ENCODE data around the gene LRP10.

LRP10 gene

DNA sequence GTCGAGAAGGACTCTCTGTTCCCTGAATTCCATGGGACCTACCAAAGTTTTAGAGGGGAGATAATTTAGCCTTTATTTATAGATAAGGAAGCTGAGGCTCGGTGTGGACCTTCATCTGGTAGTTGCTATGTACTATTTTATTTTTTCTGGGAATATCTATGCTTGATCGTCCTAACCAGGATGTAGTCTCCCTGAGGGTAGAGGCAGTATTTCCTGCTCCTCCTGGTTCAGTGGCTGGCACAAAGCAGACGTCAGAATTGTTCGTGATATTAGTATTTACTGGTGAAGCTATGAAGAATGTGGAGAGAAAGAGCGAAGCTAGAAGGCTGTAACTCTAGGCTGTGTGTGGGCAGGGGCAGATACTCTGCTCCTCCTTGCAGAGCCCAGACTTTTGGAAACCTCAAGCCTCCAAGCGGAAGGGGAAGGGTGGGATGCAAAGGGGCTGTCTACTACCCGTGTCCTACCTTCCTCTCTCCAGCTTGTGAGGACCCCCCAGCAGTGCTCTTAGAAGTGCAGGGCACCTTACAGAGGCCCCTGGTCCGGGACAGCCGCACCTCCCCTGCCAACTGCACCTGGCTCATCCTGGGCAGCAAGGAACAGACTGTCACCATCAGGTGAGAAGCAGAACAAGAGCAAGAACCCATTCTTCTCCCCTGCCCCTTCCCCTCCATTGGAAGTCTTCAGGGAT lies 1.4 kb downstream of the LRP10 start:
- H3K27ac Mint-ChIP-seq: peak overlapping the region; percentile 95

DNA sequence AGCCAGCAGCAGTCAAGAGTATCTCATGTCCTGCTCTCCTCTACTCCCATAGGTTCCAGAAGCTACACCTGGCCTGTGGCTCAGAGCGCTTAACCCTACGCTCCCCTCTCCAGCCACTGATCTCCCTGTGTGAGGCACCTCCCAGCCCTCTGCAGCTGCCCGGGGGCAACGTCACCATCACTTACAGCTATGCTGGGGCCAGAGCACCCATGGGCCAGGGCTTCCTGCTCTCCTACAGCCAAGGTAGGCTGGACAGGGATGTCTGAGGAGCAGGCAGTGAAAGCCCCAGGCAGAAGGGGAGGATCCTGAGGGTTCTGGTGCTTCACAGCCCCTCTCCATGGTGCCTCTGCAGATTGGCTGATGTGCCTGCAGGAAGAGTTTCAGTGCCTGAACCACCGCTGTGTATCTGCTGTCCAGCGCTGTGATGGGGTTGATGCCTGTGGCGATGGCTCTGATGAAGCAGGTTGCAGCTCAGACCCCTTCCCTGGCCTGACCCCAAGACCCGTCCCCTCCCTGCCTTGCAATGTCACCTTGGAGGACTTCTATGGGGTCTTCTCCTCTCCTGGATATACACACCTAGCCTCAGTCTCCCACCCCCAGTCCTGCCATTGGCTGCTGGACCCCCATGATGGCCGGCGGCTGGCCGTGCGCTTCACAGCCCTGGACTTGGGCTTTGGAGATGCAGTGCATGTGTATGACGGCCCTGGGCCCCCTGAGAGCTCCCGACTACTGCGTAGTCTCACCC lies 3.6 kb downstream of the LRP10 start:
- H3K9me3 Mint-ChIP-seq: no peaks in the 10 kb centered on the region
- no peaks in the 10 kb centered on the region for H3K27me3 Mint-ChIP-seq
- no peak for ATAC-seq
- peaks cover 44% of the 10 kb centered on the region for H3K4me1 Mint-ChIP-seq
- H3K27ac Mint-ChIP-seq: no peak overlapping the region
- H3K4me3 Mint-ChIP-seq: no peak overlapping the region
- H3K36me3 Mint-ChIP-seq: peaks cover 55% of the 10 kb centered on the region

More for the DNA sequence above, 1.4 kb downstream of the LRP10 start:
- H3K4me1 Mint-ChIP-seq: peaks cover 44% of the 10 kb centered on the region
- ATAC-seq: no peak
- no peaks in the 10 kb centered on the region for H3K27me3 Mint-ChIP-seq
- H3K36me3 Mint-ChIP-seq: peaks cover 38% of the 10 kb centered on the region
- no peaks in the 10 kb centered on the region for H3K9me3 Mint-ChIP-seq
- H3K4me3 Mint-ChIP-seq: peak overlapping the region; percentile 79

DNA sequence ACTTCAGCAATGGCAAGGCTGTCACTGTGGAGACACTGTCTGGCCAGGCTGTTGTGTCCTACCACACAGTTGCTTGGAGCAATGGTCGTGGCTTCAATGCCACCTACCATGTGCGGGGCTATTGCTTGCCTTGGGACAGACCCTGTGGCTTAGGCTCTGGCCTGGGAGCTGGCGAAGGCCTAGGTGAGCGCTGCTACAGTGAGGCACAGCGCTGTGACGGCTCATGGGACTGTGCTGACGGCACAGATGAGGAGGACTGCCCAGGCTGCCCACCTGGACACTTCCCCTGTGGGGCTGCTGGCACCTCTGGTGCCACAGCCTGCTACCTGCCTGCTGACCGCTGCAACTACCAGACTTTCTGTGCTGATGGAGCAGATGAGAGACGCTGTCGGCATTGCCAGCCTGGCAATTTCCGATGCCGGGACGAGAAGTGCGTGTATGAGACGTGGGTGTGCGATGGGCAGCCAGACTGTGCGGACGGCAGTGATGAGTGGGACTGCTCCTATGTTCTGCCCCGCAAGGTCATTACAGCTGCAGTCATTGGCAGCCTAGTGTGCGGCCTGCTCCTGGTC lies 4.3 kb downstream of the LRP10 start:
- no peak overlapping the region for H3K27ac Mint-ChIP-seq
- ATAC-seq: no peak
- H3K9me3 Mint-ChIP-seq: no peaks in the 10 kb centered on the region
- H3K36me3 Mint-ChIP-seq: peaks cover 55% of the 10 kb centered on the region
- no peak overlapping the region for H3K4me3 Mint-ChIP-seq
- H3K27me3 Mint-ChIP-seq: no peaks in the 10 kb centered on the region
- peaks cover 40% of the 10 kb centered on the region for H3K4me1 Mint-ChIP-seq

DNA sequence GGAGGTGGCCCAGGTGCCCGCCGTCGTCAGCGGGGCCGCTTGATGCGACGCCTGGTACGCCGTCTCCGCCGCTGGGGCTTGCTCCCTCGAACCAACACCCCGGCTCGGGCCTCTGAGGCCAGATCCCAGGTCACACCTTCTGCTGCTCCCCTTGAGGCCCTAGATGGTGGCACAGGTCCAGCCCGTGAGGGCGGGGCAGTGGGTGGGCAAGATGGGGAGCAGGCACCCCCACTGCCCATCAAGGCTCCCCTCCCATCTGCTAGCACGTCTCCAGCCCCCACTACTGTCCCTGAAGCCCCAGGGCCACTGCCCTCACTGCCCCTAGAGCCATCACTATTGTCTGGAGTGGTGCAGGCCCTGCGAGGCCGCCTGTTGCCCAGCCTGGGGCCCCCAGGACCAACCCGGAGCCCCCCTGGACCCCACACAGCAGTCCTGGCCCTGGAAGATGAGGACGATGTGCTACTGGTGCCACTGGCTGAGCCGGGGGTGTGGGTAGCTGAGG lies 5.5 kb downstream of the LRP10 start:
- no peak overlapping the region for H3K27ac Mint-ChIP-seq
- no peaks in the 10 kb centered on the region for H3K9me3 Mint-ChIP-seq
- H3K27me3 Mint-ChIP-seq: no peaks in the 10 kb centered on the region
- H3K4me3 Mint-ChIP-seq: no peak overlapping the region
- H3K36me3 Mint-ChIP-seq: peaks cover 55% of the 10 kb centered on the region
- H3K4me1 Mint-ChIP-seq: peaks cover 41% of the 10 kb centered on the region
- ATAC-seq: no peak

DNA sequence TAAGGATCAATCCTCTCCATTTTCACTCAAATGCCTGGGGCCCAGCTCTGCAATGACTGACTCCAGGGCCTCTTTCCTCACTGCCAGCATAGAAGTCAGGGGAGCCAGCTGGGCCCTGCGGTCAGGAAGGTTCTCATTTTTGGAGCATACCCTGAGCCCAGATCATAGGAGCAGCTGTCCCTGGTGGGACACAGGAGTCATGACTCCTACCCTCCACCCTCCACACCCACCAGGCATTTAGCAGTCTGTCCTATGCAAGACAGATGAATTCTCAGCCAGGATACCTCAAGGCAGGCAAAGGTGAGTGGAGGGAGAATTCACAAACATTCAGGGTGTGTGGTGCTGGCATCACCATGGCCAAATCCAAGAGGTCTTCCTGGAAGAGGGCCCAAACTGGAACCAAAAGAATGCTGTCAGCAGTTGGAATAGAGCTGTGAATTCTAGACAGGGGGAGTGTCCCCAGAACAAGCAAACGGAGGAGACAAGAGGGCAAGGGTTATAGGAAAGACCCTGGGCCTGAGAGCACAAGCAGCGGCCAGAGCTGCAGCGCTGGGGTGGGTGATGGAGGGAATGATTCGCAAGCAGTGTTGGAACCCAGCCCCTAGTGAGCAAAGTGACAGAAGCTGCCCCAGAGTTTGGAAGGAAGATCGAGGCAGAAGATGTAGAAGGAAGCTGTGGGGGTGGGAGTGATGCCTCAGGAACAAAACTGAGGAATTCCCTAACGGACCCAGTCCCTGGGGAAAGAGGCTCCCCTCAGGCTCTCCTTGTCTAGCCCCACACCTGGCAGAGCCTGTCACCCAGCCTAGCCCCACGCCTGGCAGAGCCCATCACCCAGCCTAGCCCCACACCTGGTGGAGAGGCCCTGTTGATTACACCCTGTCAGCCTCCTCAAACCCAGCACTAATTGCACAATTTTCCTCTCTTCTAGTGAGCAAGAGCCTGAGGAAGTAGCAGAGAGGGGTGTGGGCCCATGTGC lies 7.0 kb downstream of the LRP10 start:
- H3K36me3 Mint-ChIP-seq: peaks cover 54% of the 10 kb centered on the region
- H3K27ac Mint-ChIP-seq: no peak overlapping the region

DNA sequence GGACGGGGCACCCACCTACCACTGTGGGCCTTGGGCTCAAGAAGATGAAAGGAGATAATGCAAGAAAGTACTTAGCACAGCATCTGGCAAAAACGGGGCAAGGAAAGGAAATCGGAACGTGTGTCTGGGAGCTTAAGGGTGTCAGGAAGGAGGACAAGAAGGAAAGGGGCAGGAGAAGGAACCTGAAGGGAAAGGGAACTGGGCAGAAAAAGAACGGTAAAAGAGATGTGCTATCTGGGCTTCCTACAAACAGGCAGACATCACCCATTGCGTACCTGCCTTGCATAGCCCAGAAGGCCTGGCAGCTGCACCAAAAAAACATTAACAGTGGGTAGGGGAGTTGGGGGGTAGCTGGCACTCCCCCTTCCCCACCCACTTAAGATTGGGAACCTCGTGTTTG lies 10.5 kb downstream of the LRP10 start:
- no peak overlapping the region for H3K4me3 Mint-ChIP-seq
- H3K36me3 Mint-ChIP-seq: peaks cover 26% of the 10 kb centered on the region
- no peaks in the 10 kb centered on the region for H3K27me3 Mint-ChIP-seq
- H3K4me1 Mint-ChIP-seq: peaks cover 49% of the 10 kb centered on the region
- ATAC-seq: no peak
- no peaks in the 10 kb centered on the region for H3K9me3 Mint-ChIP-seq
- no peak overlapping the region for H3K27ac Mint-ChIP-seq

More for the DNA sequence above, 7.0 kb downstream of the LRP10 start:
- Mint-ChIP-seq H3K9me3 (no peaks in the 10 kb centered on the region), H3K27me3 (no peaks in the 10 kb centered on the region), H3K4me3 (no peak overlapping the region), H3K4me1 (peaks cover 44% of the 10 kb centered on the region)
- no peak for ATAC-seq

DNA sequence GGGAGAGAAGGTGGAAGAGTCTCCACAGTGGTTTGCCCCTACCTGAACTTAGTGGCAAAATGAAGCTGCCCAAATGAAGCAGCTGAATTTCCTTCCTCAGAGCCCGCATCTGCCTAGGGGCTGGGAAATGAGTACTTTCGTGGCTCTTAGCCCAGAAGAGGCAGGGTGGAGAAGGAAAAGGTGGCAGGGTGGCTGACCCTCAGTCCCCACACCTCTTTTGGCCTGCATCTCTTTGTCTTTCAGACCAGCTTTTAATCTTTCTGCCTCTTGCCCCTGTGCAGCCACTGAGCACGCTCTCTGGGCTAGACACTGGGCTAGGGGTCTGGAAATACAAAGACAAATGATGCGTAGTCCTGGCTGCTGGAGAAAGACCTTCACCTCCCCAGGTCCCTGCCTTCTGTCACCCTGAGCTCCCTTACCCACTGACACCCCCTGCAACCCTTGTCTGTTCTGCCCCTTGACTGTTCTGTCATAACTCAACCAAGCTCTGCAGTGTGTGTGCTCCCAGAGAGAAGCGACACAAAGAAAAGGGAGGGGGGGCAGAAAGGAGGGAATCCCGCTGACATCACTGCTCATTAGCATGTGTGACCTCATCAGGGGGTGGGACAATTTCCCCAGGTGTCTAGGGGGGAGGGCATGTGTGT lies 11.1 kb downstream of the LRP10 start:
- no peak for ATAC-seq
- Mint-ChIP-seq H3K4me1 (peaks cover 55% of the 10 kb centered on the region), H3K36me3 (peaks cover 21% of the 10 kb centered on the region), H3K27me3 (no peaks in the 10 kb centered on the region), H3K4me3 (no peak overlapping the region), H3K9me3 (no peaks in the 10 kb centered on the region), H3K27ac (peak overlapping the region; percentile 33)

DNA sequence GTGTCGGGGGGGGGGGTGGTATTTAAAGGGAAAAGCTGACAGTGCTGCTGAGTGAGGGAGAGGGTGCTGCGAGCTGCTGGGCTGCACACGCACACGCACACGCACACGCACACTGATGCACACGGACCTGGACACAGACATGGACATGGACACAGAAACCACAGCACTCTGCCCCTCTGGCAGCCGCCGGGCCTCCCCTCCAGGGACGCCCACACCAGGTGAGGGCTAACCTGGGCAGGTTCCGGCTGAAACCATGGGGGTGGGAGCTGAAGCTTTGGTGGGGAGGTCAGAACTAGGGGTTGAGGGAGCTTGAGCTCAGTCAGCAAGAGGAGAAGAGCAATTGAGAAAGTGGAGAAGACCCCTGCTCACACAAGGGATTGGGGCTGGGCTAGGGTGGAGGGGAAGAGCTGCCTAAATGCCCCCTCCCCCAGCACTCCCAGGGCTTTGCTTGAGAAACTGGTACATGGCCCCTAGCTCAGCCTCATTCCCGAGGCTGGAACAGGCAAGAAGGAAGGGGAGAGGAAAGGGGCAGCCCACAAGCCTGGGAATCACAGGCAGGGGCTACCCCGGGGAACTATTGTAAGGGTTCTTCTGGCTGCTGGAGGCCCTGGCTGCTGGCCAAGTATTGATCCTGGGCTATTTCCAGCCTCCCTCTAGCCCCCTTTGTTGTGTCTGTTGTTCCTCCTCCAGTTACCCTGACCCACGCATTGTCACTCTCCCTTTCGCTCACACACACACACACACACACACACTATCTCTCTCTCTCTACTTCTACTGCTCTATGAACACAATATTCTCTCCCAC lies 11.8 kb downstream of the LRP10 start, which contains the start of gene REM2:
Gene REM2, plus strand, starts transcription at position 50 of the 804 bp plus-strand sequence. Its CDS starts 66 bp downstream, at position 116.
- H3K4me1 Mint-ChIP-seq: peaks cover 62% of the 10 kb centered on the region
- no peaks in the 10 kb centered on the region for H3K27me3 Mint-ChIP-seq
- no peak within 1 kb of the TSS for H3K4me3 Mint-ChIP-seq
- ATAC-seq: no peak
- H3K36me3 Mint-ChIP-seq: peaks cover 13% of the 10 kb centered on the region
- H3K27ac Mint-ChIP-seq: peak within 1 kb of the TSS; percentile 33
- H3K9me3 Mint-ChIP-seq: no peaks in the 10 kb centered on the region

DNA sequence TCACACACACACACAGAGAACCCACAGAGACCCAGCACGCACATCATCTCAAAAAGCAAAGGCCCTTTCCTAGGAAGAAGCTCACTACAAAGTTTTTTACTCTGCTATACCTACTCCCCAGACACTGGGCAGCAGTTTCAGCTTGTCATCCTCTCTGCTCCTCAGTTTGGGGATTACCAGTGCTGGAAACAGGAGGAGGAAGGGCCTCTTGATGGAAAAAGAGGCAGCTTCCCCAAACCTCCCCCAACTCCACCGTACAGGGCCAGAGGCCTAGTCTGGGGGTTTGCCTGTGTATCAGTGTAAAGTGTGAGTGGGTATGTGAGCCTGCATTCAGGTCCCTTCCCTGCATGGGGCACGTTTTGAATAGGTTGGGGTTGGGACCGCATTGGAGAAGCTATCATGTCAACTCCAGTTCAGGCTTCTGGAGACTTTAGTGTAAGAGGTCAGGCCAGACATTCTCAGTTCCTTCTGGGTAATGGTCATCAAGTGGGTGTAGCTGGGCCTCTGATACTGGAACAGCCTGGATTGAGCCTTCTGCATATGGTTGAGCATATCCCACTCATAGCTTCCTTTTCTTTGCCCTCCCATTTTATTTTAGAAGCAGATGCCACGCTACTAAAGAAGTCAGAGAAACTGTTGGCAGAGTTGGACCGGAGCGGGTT lies 12.7 kb downstream of the LRP10 start:
- Mint-ChIP-seq H3K36me3 (peaks cover 5% of the 10 kb centered on the region), H3K9me3 (no peaks in the 10 kb centered on the region), H3K27me3 (no peaks in the 10 kb centered on the region), H3K27ac (peak overlapping the region; percentile 25), H3K4me1 (peaks cover 63% of the 10 kb centered on the region), H3K4me3 (no peak overlapping the region)
- ATAC-seq: no peak

DNA sequence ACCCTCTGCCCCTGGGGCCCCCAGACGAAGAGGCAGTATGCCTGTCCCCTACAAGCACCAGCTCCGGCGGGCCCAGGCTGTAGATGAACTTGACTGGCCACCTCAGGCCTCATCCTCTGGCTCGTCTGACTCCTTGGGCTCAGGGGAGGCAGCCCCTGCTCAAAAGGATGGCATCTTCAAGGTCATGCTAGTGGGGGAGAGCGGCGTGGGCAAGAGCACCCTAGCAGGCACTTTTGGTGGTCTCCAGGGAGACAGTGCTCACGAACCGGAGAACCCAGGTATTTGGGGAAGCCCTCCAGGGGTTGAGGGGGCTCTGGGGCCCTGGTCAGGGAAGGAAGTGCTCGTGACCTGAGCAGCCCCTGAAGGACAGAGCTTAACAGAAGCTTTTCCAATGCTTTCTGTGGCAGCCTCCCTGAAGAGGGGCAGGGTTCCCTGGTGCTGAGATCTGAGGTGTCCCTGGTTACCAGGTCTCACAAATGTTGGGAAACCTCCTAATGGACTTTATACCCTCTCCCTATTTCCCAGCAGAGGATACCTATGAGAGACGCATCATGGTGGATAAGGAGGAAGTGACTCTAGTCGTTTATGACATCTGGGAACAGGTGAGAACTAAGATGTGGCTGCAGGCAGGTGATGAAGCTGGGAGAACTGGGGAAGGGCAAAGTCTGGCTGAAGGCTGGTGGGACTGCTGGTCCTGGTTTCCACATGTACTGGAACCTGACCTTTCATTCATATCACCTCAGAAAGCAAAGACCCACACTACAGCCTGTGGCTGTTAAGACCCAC lies 13.4 kb downstream of the LRP10 start:
- ATAC-seq: no peak
- Mint-ChIP-seq H3K4me1 (peaks cover 70% of the 10 kb centered on the region), H3K27ac (no peak overlapping the region), H3K27me3 (no peaks in the 10 kb centered on the region), H3K9me3 (no peaks in the 10 kb centered on the region), H3K4me3 (no peak overlapping the region), H3K36me3 (peaks cover 4% of the 10 kb centered on the region)

DNA sequence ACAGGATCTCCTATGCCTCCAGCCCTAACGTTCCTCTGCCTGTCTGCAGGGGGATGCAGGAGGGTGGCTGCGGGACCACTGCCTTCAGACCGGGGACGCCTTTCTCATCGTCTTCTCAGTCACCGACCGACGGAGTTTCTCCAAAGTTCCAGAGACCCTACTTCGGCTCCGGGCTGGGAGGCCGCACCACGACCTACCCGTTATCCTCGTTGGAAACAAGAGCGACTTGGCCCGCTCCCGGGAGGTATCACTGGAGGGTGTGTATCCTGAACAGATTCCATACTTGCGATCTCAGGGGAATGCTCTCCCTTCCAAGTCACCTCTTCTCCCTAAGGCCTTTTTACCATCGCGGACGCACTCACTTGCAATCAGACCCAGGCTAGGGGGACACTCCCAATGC lies 14.4 kb downstream of the LRP10 start:
- Mint-ChIP-seq H3K4me3 (peak overlapping the region; percentile 85), H3K36me3 (peaks cover 9% of the 10 kb centered on the region), H3K27me3 (no peaks in the 10 kb centered on the region), H3K4me1 (peaks cover 76% of the 10 kb centered on the region), H3K27ac (peak overlapping the region; percentile 88), H3K9me3 (no peaks in the 10 kb centered on the region)
- no peak for ATAC-seq

DNA sequence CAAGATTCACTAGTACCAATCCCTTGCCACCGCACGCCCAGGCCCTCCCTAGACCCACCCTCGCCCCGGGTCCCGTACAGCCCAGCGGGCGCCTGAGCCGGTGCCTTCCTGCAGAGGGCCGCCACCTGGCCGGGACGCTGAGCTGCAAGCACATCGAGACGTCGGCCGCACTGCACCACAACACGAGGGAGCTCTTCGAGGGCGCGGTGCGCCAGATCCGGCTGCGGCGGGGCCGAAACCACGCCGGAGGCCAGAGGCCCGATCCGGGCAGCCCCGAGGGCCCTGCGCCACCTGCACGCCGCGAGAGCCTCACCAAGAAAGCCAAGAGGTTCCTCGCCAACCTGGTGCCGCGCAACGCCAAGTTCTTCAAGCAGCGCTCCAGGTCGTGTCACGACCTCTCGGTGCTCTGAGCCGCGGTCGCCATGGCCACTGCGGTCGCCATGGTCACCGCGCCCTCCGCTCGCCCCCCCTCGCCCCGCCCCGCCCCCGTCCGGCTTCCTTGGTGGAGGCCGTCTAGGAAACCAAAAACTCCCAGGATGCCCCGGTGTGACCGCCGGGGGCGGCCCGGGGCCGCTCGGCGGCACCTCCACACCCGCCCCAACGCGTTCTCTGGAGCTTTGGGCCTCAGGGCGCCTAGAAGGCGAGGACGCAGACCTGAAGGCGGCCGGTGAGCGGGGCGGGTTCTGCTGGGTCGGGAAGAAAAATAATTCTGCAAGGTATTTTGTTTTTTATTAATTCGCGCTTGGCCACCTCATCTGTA lies 15.1 kb downstream of the LRP10 start:
- no peaks in the 10 kb centered on the region for H3K27me3 Mint-ChIP-seq
- H3K9me3 Mint-ChIP-seq: no peaks in the 10 kb centered on the region
- peaks cover 9% of the 10 kb centered on the region for H3K36me3 Mint-ChIP-seq
- H3K4me1 Mint-ChIP-seq: peaks cover 73% of the 10 kb centered on the region
- peak overlapping the region; percentile 88 for H3K27ac Mint-ChIP-seq
- peak overlapping the region; percentile 85 for H3K4me3 Mint-ChIP-seq
- ATAC-seq: peak; percentile 81
